B cell (primary cell): ENCODE results near the gene BFSP1. TPM values are rescaled to one million over a fixed set of nuclear protein-coding genes. Genes with fewer than 3 reads are reported as not detected.

Experiments used
- ATAC-seq: fragments of 200-7000 bp; cut with Tn5 transposase; one replicate; pipeline ENCODE4 v1.10.0; 2021; ENCODE audit warnings: low read depth, mild to moderate bottlenecking, moderate number of reproducible peaks, moderate library complexity
- CTCF ChIA-PET: fragments of 350-600 bp; sonication (Branson Sonifier 250); formaldehyde crosslinking; loops from one replicate; lab custom pipeline; 2021; ENCODE audit warnings: antibody characterized with exemption, inconsistent platforms; lab: Charles Lee
- POLR2A ChIA-PET: fragments of 350-600 bp; sonication (Branson Sonifier 250); formaldehyde crosslinking; loops from one replicate; lab custom pipeline; 2021; ENCODE audit warnings: antibody characterized with exemption; lab: Charles Lee
- DNase-seq: peaks from one replicate; pipeline ENCODE4 v3.0.0; 2013
- H2AFZ ChIP-seq: 2 replicates; pipeline ENCODE4 v1.6.1; 2012; ENCODE audit warnings: mild to moderate bottlenecking, low read depth, low read length; ENCODE audit not compliant: insufficient read depth, poor library complexity, severe bottlenecking
- H3K27ac ChIP-seq, 2 donors: 1 replicate in 1 of 2; 2 replicates in 1 of 2; pipeline ENCODE4 v1.5.1; 2012 to 2013; ENCODE audit warnings: low read length in 2 of 2, mild to moderate bottlenecking in 2 of 2, moderate library complexity in 1 of 2
- H3K27me3 ChIP-seq, 4 experiments: fragments of 200-600 bp in 1 of 4; sonication (generic) in 1 of 4; replicated peaks in 1 of 4; 1 replicate in 2 of 4; 2 replicates in 2 of 4; pipeline versions ENCODE4 v1.6.1 to v1.7.0; 2013 to 2016; ENCODE audit warnings: low read length in 3 of 4, mild to moderate bottlenecking in 2 of 4, mixed read lengths in 1 of 4, moderate library complexity in 1 of 4; ENCODE audit not compliant: insufficient read depth in 4 of 4, control insufficient read depth in 3 of 4; ENCODE audit errors: control extremely low read depth in 1 of 4
- H3K36me3 ChIP-seq, 2 experiments: replicated peaks in 1 of 2; 1 replicate in 1 of 2; 2 replicates in 1 of 2; pipeline versions ENCODE4 v1.6.1 to v1.7.1; 2013; ENCODE audit warnings: low read length in 1 of 2; ENCODE audit not compliant: insufficient read depth in 2 of 2, control insufficient read depth in 1 of 2; ENCODE audit errors: control extremely low read depth in 1 of 2, extremely low read depth in 1 of 2
- H3K4me1 ChIP-seq, 2 donors: fragments of 200-600 bp in 1 of 2; sonication (generic) in 1 of 2; 1 replicate in 1 of 2; 2 replicates in 1 of 2; pipeline versions ENCODE4 v1.5.1 to v1.6.1; 2013 to 2017; ENCODE audit warnings: low read length in 2 of 2; ENCODE audit not compliant: control insufficient read depth in 2 of 2, insufficient read depth in 2 of 2
- H3K4me2 ChIP-seq: replicated peaks from 2 replicates; pipeline ENCODE3; 2012; ENCODE audit warnings: mild to moderate bottlenecking, low read depth, low read length; ENCODE audit not compliant: poor library complexity, severe bottlenecking
- H3K4me3 ChIP-seq, 5 experiments: fragments of 200-600 bp in 1 of 5; sonication (generic) in 1 of 5; 1 replicate in 3 of 5; 2 replicates in 2 of 5; pipeline versions ENCODE4 v1.5.1 to v1.7.0; 2011 to 2016; ENCODE audit warnings: low read length in 4 of 5, mild to moderate bottlenecking in 4 of 5, low read depth in 2 of 5, control low read depth in 1 of 5, moderate library complexity in 1 of 5; ENCODE audit not compliant: insufficient read depth in 1 of 5; ENCODE audit errors: control extremely low read depth in 1 of 5, extremely low read depth in 1 of 5
- H3K79me2 ChIP-seq: fragments of 200-600 bp; sonication (generic); one replicate; pipeline ENCODE4 v1.6.0; 2016; ENCODE audit warnings: low read length; ENCODE audit not compliant: control insufficient read depth, insufficient read depth
- H3K9ac ChIP-seq: fragments of 200-600 bp; sonication (generic); 2 replicates; pipeline ENCODE4 v1.6.1; 2017; ENCODE audit warnings: mild to moderate bottlenecking, low read length, moderate library complexity
- H3K9me3 ChIP-seq, 3 donors: one replicate each; pipeline versions ENCODE4 v1.6.1 to v1.7.1; 2013; ENCODE audit warnings: low read length in 2 of 3; ENCODE audit not compliant: control insufficient read depth in 2 of 3, insufficient read depth in 1 of 3; ENCODE audit errors: control extremely low read depth in 1 of 3
- H4K20me1 ChIP-seq: 2 replicates; pipeline ENCODE4 v1.6.0; 2012; ENCODE audit warnings: mild to moderate bottlenecking, low read length; ENCODE audit not compliant: insufficient read depth, control insufficient read depth, poor library complexity, severe bottlenecking
- H3K27ac Mint-ChIP-seq: one replicate; pipeline ENCODE4 v1.8.0; 2021; ENCODE audit warnings: mixed read lengths
- H3K27me3 Mint-ChIP-seq: one replicate; pipeline ENCODE4 v1.8.0; 2021; ENCODE audit warnings: mixed read lengths
- H3K4me1 Mint-ChIP-seq: one replicate; pipeline ENCODE4 v1.8.0; 2021; ENCODE audit warnings: mixed read lengths
- H3K4me3 Mint-ChIP-seq: one replicate; pipeline ENCODE4 v1.8.0; 2021; ENCODE audit warnings: mixed read lengths
- H3K9me3 Mint-ChIP-seq: one replicate; pipeline ENCODE4 v1.8.0; 2022; ENCODE audit warnings: mixed read lengths; ENCODE audit not compliant: insufficient read depth
- EZH2 ChIP-seq: IDR thresholded peaks from 2 replicates; pipeline ENCODE4 v1.6.1; 2012; ENCODE audit warnings: borderline replicate concordance, low read depth, mild to moderate bottlenecking, moderate library complexity, low read length; ENCODE audit not compliant: insufficient read depth, poor library complexity, severe bottlenecking
- WGBS: methylation state at CpG from one replicate; pipeline ENCODE4 v1.1.5; 2013; ENCODE audit warnings: missing lambda C conversion rate; ENCODE audit not compliant: insufficient coverage; 5-methylcytosine and 5-hydroxymethylcytosine counted together
- intact Hi-C: fragments of 100-400 bp; cut with micrococcal nuclease; formaldehyde crosslinking; loops from one replicate; pipeline ENCODE4 v1.10.0; 2022
- polyA plus RNA-seq: library from polyadenylated mRNA; depleted of rRNA; stranded (reverse); fragments of >200 nt; gene quantifications from 2 replicates; pipeline ENCODE4 v1.2.3, GENCODE V29; 2012
- total RNA-seq, 2 donors: library from RNA; stranded (reverse); fragments of 120-200 nt in 1 of 2; gene quantifications; 1 replicate in 1 of 2; 2 replicates in 1 of 2; pipeline versions ENCODE4 v1.2.3 to v1.2.4, GENCODE V29; 2013 to 2022
- TF ChIP-seq, protein P1 (sequence below): fragments of 200-600 bp; IDR thresholded peaks from one replicate; pipeline ENCODE4 v1.8.0; 2022; ENCODE audit warnings: antibody characterized with exemption, mild to moderate bottlenecking

BFSP1 gene
- total and polyA plus RNA-seq, 2 donors (not counting 1 experiment from before 2014, with no cell fraction given) = not detected

DNA sequence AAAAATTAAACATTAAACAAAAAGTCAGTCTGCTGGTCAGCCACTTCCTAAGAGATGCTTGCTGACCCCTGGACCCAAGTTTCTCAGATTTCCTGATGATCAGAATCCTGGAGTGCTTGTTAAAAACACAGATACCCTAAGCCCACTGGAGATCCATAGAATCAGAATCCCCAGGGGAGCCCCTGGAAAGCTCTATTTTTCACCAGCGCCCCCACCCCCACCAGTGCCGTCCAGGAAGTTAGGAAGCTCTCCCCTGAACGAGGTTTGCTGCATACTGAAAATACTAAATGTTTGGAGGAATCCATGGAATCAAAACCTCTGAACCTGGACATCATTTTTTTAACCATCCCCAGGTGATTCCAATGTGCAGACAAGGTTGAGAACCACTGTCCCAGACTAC is 69.2 kb downstream of the BFSP1 start:
- 67% methylated on average over 2 of the region's 3 CpGs for WGBS
- CTCF ChIA-PET = no interaction called here

DNA sequence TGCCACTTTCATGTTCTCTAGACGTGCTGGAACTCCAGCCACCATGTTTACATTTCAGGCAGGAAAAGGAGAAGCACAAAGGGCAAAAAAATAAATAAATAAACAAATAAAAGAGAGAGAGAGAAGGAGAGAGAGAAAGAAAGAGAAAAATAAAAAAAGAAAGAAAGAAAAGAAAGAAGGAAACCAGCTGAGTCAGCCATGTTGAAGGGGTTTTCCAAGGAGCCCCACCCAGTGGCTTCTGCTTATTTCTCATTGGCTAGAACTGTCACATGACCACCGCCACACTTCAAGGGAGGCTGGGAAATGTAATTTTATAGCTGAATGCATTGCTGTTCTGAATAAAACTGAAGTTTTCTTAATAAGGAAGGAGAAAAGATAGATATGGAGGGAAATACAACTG is 71.1 kb downstream of the BFSP1 start:
- POLR2A ChIA-PET = no interaction called here
- Mint-ChIP-seq H3K27ac (no peak overlapping the region), H3K9me3 (peaks cover 3% of the 10 kb centered on the region), H3K27me3 (peaks cover 32% of the 10 kb centered on the region), H3K4me3 (no peak overlapping the region), H3K4me1 (peaks cover 4% of the 10 kb centered on the region)
- no peak overlapping the region for H3K4me2 ChIP-seq
- no peaks in the 10 kb centered on the region for H3K4me1 ChIP-seq
- no peak overlapping the region for H3K4me3 ChIP-seq
- TF ChIP-seq, protein P1, sequence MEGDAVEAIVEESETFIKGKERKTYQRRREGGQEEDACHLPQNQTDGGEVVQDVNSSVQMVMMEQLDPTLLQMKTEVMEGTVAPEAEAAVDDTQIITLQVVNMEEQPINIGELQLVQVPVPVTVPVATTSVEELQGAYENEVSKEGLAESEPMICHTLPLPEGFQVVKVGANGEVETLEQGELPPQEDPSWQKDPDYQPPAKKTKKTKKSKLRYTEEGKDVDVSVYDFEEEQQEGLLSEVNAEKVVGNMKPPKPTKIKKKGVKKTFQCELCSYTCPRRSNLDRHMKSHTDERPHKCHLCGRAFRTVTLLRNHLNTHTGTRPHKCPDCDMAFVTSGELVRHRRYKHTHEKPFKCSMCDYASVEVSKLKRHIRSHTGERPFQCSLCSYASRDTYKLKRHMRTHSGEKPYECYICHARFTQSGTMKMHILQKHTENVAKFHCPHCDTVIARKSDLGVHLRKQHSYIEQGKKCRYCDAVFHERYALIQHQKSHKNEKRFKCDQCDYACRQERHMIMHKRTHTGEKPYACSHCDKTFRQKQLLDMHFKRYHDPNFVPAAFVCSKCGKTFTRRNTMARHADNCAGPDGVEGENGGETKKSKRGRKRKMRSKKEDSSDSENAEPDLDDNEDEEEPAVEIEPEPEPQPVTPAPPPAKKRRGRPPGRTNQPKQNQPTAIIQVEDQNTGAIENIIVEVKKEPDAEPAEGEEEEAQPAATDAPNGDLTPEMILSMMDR = no peak
- no peak for TF ChIP-seq EZH2
- no peaks in the 10 kb centered on the region for H3K79me2 ChIP-seq
- H3K9me3 ChIP-seq = no peaks in the 10 kb centered on the region
- ATAC-seq = no peak
- intact Hi-C loops = no loop called here
- no peak overlapping the region for H2AFZ ChIP-seq
- no peak overlapping the region for H3K9ac ChIP-seq
- WGBS = no CpG with 5 or more reads among the region's 2 CpGs
- H3K36me3 ChIP-seq = no peaks in the 10 kb centered on the region
- no peak for DNase-seq
- no peak overlapping the region for H3K27ac ChIP-seq
- CTCF ChIA-PET = no interaction called here
- H3K27me3 ChIP-seq = peaks cover 0 to 5% (median 1%) of the 10 kb centered on the region in 4 experiments
- no peaks in the 10 kb centered on the region for H4K20me1 ChIP-seq

More for the DNA sequence above, 69.2 kb downstream of the BFSP1 start:
- TF ChIP-seq, protein P1 = no peak
- no peak for TF ChIP-seq EZH2
- Histone ChIP-seq H3K79me2 (no peaks in the 10 kb centered on the region), H2AFZ (no peak overlapping the region), H3K4me2 (no peak overlapping the region), H4K20me1 (no peaks in the 10 kb centered on the region), H3K27me3 (peaks cover 0 to 5% (median 1%) of the 10 kb centered on the region in 4 experiments), H3K4me3 (no peak overlapping the region), H3K27ac (no peak overlapping the region), H3K36me3 (no peaks in the 10 kb centered on the region), H3K9me3 (no peaks in the 10 kb centered on the region), H3K9ac (no peak overlapping the region), H3K4me1 (no peaks in the 10 kb centered on the region)
- Mint-ChIP-seq H3K4me3 (no peak overlapping the region), H3K27me3 (peaks cover 21% of the 10 kb centered on the region), H3K9me3 (peaks cover 3% of the 10 kb centered on the region), H3K27ac (no peak overlapping the region), H3K4me1 (peaks cover 4% of the 10 kb centered on the region)
- ATAC-seq = no peak
- intact Hi-C loops = no loop called here
- POLR2A ChIA-PET = no interaction called here
- no peak for DNase-seq
